Muscle layer of colon (tissue), 2 donors: Measurements from ENCODE around the gene MNT.
A peak's percentile ranks its signal among the peaks of the same experiment; 100 is the strongest.
"Not testable (repeated sequence)": the region's sequence is repeated elsewhere in the genome, so short reads cannot be mapped to it uniquely, and the experiment has no call there.

Experiments used
- H3K27ac ChIP-seq: one replicate; pipeline ENCODE4 v1.7.0; 2013; ENCODE audit warnings: low read depth, mild to moderate bottlenecking, low read length, moderate library complexity
- H3K27me3 ChIP-seq, 2 donors: one replicate each; pipeline ENCODE4 v1.7.0; 2013; ENCODE audit warnings: low read length in 2 of 2, mild to moderate bottlenecking in 2 of 2; ENCODE audit not compliant: insufficient read depth in 2 of 2, control insufficient read depth in 1 of 2
- H3K36me3 ChIP-seq: one replicate; pipeline ENCODE4 v1.7.0; 2013; ENCODE audit warnings: mild to moderate bottlenecking, low read length; ENCODE audit not compliant: insufficient read depth
- H3K4me1 ChIP-seq: one replicate; pipeline ENCODE4 v1.7.0; 2013; ENCODE audit warnings: mild to moderate bottlenecking, low read length; ENCODE audit not compliant: insufficient read depth
- H3K4me3 ChIP-seq, 2 donors: one replicate each; pipeline ENCODE4 v1.7.0; 2013; ENCODE audit warnings: low read length in 2 of 2, low read depth in 1 of 2, mild to moderate bottlenecking in 1 of 2, moderate library complexity in 1 of 2
- H3K9ac ChIP-seq: one replicate; pipeline ENCODE4 v1.7.0; 2013; ENCODE audit warnings: low read length
- H3K9me3 ChIP-seq: one replicate; pipeline ENCODE4 v1.7.0; 2013; ENCODE audit warnings: mild to moderate bottlenecking, low read length
- donor health status: abdominal sarcoma.
- donor health status: Adenocarcinoma of cecum.

MNT gene

DNA sequence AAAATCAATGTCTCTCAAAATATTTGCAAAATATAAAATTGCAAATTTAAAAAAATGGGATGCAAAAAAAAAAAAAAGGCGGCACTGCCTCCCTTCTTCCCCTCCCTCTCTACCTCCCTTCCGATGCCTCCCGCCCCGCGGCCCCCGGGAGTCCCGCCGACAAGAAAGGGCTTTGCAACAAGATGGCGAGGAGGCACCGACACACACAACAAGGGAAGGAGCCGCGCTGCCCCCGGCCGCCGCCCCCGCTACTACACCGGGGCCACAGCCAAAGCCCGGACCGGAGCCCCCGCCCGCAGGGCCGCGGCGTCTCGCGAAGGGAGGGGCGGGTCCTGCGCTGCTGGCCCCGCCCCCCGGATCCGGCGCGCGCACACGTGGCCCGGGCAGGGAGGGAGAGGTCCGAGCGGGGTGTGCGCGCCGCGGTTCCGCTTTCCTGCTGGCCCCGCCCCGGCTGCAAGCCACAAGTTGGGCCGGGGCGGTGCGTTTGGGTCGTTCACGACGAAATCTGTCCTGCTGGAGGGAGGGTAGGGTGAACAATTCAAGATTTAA lies at the start of gene MNT:
Gene MNT, minus strand, starts transcription at position 184 of the 549 bp plus-strand sequence. CDS start 348 bp downstream, outside the sequence.
- Histone ChIP-seq H3K9ac (peak within 1 kb of the TSS; percentile 97), H3K4me3 (peak within 1 kb of the TSS; percentile 69 to 98), H3K36me3 (no peaks in the 10 kb centered on the region), H3K27ac (peak within 1 kb of the TSS; percentile 100), H3K9me3 (no peaks in the 10 kb centered on the region), H3K27me3 (no peaks in the 10 kb centered on the region), H3K4me1 (peaks cover 62% of the 10 kb centered on the region)

DNA sequence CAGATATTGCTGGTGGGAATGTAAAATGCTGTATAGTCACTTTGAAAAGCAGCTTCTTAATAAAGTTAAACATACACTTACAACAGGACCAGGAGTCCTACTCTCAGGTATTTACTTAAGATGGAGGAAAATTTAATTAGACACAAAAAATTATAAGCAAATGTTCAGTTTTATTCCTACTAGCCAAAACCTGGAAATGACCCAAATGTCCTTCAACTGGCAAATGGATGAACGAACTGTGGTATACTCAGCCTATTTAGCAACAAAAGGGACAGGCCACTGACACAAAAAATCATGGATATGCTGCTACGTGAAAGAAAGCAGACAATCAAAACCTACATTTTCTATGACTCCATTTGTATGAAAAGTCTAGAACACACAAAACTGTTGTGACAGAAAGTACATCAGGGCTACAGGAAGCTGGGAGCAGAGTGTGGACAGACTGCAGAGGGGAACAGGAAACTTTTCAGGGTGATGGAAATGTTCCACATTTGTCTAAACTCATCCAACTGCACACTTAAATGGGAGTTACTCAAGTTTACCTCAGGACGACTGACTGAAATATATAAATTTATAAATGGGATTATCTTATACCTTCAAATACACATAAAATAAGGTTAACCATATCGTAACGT lies 49.3 kb upstream of the MNT start:
- Histone ChIP-seq H3K9ac (no peak overlapping the region), H3K27me3 (no peaks in the 10 kb centered on the region), H3K4me1 (no peaks in the 10 kb centered on the region), H3K36me3 (no peaks in the 10 kb centered on the region), H3K4me3 (no peak overlapping the region), H3K27ac (no peak overlapping the region), H3K9me3 (no peaks in the 10 kb centered on the region)

- Histone ChIP-seq H3K4me3 (no peak overlapping the region), H3K9ac (no peak overlapping the region), H3K4me1 (no peaks in the 10 kb centered on the region), H3K27me3 (no peaks in the 10 kb centered on the region), H3K9me3 (no peaks in the 10 kb centered on the region), H3K36me3 (no peaks in the 10 kb centered on the region), H3K27ac (no peak overlapping the region)
Measured at GRCh38 chr17:2449486-2449885, 48.6 kb upstream of the MNT start.

- H3K9ac ChIP-seq, H3K27me3 ChIP-seq, H3K4me1 ChIP-seq, H3K9me3 ChIP-seq, H3K4me3 ChIP-seq, H3K36me3 ChIP-seq, H3K27ac ChIP-seq: not testable (repeated sequence)
Measured at GRCh38 chr17:2447479-2447878, 46.6 kb upstream of the MNT start.

GRCh38 chr17:2445638-2446037 lies 44.8 kb upstream of the MNT start:
- H3K4me1 ChIP-seq = no peaks in the 10 kb centered on the region
- H3K9ac ChIP-seq = no peak overlapping the region
- H3K9me3 ChIP-seq = no peaks in the 10 kb centered on the region
- H3K27me3 ChIP-seq = no peaks in the 10 kb centered on the region
- H3K4me3 ChIP-seq = no peak overlapping the region
- H3K27ac ChIP-seq = no peak overlapping the region
- no peaks in the 10 kb centered on the region for H3K36me3 ChIP-seq

GRCh38 chr17:2444382-2444781 lies 43.5 kb upstream of the MNT start:
- Histone ChIP-seq H3K9ac (no peak overlapping the region), H3K27me3 (no peaks in the 10 kb centered on the region), H3K27ac (no peak overlapping the region), H3K4me3 (no peak overlapping the region), H3K4me1 (no peaks in the 10 kb centered on the region), H3K9me3 (no peaks in the 10 kb centered on the region), H3K36me3 (no peaks in the 10 kb centered on the region)

GRCh38 chr17:2442166-2442565 lies 41.3 kb upstream of the MNT start:
- Histone ChIP-seq H3K4me3 (no peak overlapping the region), H3K9me3 (no peaks in the 10 kb centered on the region), H3K27ac (no peak overlapping the region), H3K36me3 (peaks cover 17% of the 10 kb centered on the region), H3K9ac (no peak overlapping the region), H3K4me1 (no peaks in the 10 kb centered on the region), H3K27me3 (no peaks in the 10 kb centered on the region)

DNA sequence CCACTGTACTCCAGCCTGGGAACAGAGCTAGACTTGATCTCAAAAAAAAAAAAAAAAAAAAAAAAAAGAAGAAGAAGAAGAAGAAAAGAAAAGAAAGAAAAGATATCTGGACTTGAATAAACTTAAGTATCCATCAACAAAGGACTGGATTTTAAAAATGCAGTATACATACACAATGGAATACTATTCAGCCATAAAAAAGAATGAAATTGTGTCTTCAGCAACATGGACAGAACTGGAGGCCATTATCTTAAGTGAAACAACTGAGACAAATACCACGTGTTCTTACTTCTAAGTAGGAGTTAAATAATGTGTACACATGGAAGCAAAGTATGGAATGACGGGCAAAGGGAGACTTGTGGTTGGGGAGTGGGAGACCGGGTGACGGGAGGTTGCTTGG lies 40.1 kb upstream of the MNT start:
- no peak overlapping the region for H3K4me3 ChIP-seq
- no peaks in the 10 kb centered on the region for H3K4me1 ChIP-seq
- peaks cover 29% of the 10 kb centered on the region for H3K36me3 ChIP-seq
- no peaks in the 10 kb centered on the region for H3K27me3 ChIP-seq
- no peak overlapping the region for H3K27ac ChIP-seq
- no peaks in the 10 kb centered on the region for H3K9me3 ChIP-seq
- no peak overlapping the region for H3K9ac ChIP-seq

GRCh38 chr17:2439997-2440396 lies 39.1 kb upstream of the MNT start:
- not testable (repeated sequence) for H3K4me3 ChIP-seq, H3K4me1 ChIP-seq, H3K27ac ChIP-seq, H3K27me3 ChIP-seq, H3K9ac ChIP-seq, H3K9me3 ChIP-seq
- peaks cover 29% of the 10 kb centered on the region for H3K36me3 ChIP-seq

DNA sequence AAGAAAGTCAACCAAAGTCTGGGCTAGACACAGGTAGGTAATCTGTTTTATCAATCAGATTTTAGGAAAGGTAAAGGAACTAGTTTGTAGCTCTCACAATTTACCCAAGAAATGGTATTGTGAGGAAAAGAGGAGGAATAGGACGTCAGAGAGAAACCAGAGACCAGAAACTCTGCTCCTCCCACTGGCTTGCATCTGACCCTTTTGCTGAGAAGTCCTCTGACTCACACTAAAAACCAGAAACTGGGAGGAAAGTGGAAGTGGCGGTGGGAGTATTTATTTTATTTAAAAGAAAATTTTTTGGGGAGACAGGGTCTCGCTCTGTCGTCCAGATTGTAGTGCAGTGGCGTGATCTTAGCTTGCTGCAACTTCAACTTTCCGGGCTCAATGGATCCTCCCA lies 38.0 kb upstream of the MNT start:
- no peaks in the 10 kb centered on the region for H3K4me1 ChIP-seq
- no peak overlapping the region for H3K27ac ChIP-seq
- H3K4me3 ChIP-seq = no peak overlapping the region
- peaks cover 29% of the 10 kb centered on the region for H3K36me3 ChIP-seq
- H3K9me3 ChIP-seq = no peaks in the 10 kb centered on the region
- H3K27me3 ChIP-seq = no peaks in the 10 kb centered on the region
- no peak overlapping the region for H3K9ac ChIP-seq

DNA sequence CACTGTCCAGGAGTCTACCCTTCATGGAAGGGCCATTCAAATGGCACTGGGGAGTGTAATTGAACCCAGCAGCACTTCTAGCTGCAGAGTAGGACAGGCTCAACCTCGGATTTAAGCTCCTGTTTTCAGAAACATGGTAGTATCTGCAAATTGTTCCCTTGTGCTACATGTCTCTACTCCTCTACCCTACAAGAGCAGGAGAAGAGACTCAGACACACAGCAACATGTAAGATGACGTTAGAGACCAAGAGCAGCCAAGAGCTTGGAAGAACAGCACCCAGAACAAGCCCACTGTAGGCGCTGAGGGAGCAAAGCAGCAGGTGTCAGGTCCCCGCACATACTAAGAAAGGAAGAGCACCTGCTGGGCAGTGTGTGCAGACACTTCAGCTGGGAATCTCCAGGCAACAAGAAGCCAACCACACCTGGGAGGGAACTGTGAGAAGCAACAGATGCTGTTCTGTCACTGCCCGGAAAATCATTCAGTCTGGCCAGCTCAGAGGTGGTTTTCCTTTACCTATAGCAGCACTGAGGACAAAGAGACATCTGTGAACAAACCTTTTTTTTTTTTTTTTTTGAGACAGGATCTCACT lies 35.6 kb upstream of the MNT start:
- no peak overlapping the region for H3K4me3 ChIP-seq
- H3K9me3 ChIP-seq = no peaks in the 10 kb centered on the region
- no peak overlapping the region for H3K9ac ChIP-seq
- H3K27me3 ChIP-seq = no peaks in the 10 kb centered on the region
- H3K4me1 ChIP-seq = no peaks in the 10 kb centered on the region
- H3K36me3 ChIP-seq = peaks cover 39% of the 10 kb centered on the region
- no peak overlapping the region for H3K27ac ChIP-seq

DNA sequence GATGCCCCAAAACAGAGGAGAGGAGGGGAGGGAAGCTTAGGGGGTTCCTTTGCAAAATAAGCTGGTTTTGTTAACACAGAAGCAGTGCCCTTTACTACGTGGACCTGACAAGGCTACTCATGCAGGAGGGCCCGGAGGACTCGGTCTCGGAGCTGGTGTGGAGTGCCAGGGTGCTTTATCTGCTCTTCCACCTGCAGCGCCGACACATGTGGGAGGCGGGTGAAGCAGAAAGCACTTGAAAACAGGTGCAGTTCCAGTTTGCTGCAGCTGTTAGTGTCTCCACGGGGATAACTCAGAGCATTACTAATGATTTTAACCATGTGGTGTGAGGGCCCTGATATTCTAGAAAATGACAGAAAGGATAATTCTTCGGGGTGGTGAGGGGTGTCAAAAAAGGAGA lies 35.0 kb upstream of the MNT start:
- H3K4me1 ChIP-seq = no peaks in the 10 kb centered on the region
- H3K4me3 ChIP-seq = no peak overlapping the region
- no peak overlapping the region for H3K9ac ChIP-seq
- H3K9me3 ChIP-seq = no peaks in the 10 kb centered on the region
- H3K36me3 ChIP-seq = peaks cover 39% of the 10 kb centered on the region
- H3K27ac ChIP-seq = no peak overlapping the region
- no peaks in the 10 kb centered on the region for H3K27me3 ChIP-seq
